GM12878 (cell line): ENCODE data around the gene SLC5A2. TPM values are rescaled to one million over a fixed set of nuclear protein-coding genes. Genes with fewer than 3 reads are reported as not detected.

Experiments
- CBX5 ChIP-seq: sonication (generic); IDR thresholded peaks from 2 replicates; pipeline ENCODE4 v1.6.1; 2016; ENCODE audit warnings: low read depth, moderate library complexity, mild to moderate bottlenecking, inconsistent platforms
- E2F8 ChIP-seq: fragments of 450-650 bp; IDR thresholded peaks from 2 replicates; pipeline ENCODE4 v1.6.1; 2018; ENCODE audit warnings: mild to moderate bottlenecking, low read depth, moderate library complexity; ENCODE audit not compliant: partially characterized antibody
- E4F1 ChIP-seq: fragments of 450-650 bp; IDR thresholded peaks from 2 replicates; pipeline ENCODE4 v1.6.1; 2018; ENCODE audit warnings: borderline replicate concordance, mild to moderate bottlenecking; ENCODE audit not compliant: partially characterized antibody
- IRF4 ChIP-seq: IDR thresholded peaks from 2 replicates; pipeline ENCODE4 v1.6.1; 2011; ENCODE audit warnings: low read depth, low read length
- MYB ChIP-seq: fragments of 150-350 bp; IDR thresholded peaks from 2 replicates; pipeline ENCODE4 v1.6.1; 2014; ENCODE audit warnings: mild to moderate bottlenecking, low read depth, low read length, borderline replicate concordance
- SMC3 ChIP-seq: IDR thresholded peaks from 2 replicates; pipeline ENCODE4 v1.6.1; 2011; ENCODE audit warnings: low read length, improper control_type of control experiment, borderline replicate concordance
- ZBED1 ChIP-seq: IDR thresholded peaks from 2 replicates; pipeline ENCODE4 v1.6.1; 2016; ENCODE audit warnings: borderline replicate concordance
- polyA plus RNA-seq, 11 experiments: library from polyadenylated mRNA; depleted of rRNA in 4 of 11; unstranded in 6 of 11; stranded (reverse) in 5 of 11; fragments of >200 nt; fragmentation: Nextera tagmentation in 4 of 11; fragmentation: Illumina TruSeq in 1 of 11; extraction: Ambion mirVana in 4 of 11; extraction: Trizol in 1 of 11; gene quantifications; 1 replicate in 1 of 11; 2 replicates in 10 of 11; pipeline versions ENCODE4 v1.2.1 to v1.2.3, GENCODE V29; 2011 to 2016; ENCODE audit warnings: inconsistent platforms in 2 of 11, missing spikeins in 2 of 11, low read depth in 1 of 11
- total RNA-seq, 4 experiments: library from RNA; depleted of rRNA in 3 of 4; stranded (reverse); fragments of >200 nt in 3 of 4; fragmentation: Illumina TruSeq in 1 of 4; extraction: Trizol in 1 of 4; gene quantifications; 2 replicates each; pipeline versions ENCODE4 v1.2.1 to v1.2.3, GENCODE V29; 2013 to 2021

The SLC5A2 gene
- total and polyA plus RNA-seq, 10 of the 15 experiments (the other 5 are each of a cell fraction or from before 2014, with no cell fraction given), result 3.6 to 4.8 (median 4.4) TPM; not detected in 6

- TF ChIP-seq E4F1 (no peak), ZBED1 (no peak), SMC3 (no peak), CBX5 (no peak), MYB (no peak), IRF4 (no peak), E2F8 (no peak)
Measured at GRCh38 chr16:31464781-31465260, 18.1 kb upstream of the SLC5A2 start (continued).
